Astrocyte (in vitro differentiated cells and primary cell): ENCODE results near the gene IDH2. TPM values are rescaled to one million over a fixed set of nuclear protein-coding genes. Genes with fewer than 3 reads are reported as not detected.

Source experiments
- total RNA-seq: library from RNA; stranded (reverse); gene quantifications from 2 replicates; pipeline ENCODE4 v1.2.1, GENCODE V29; 2021

IDH2 gene
- total RNA-seq, 1 donor from 2014 or later = 76.6 TPM

Other genes with a start within 250 kb of the IDH2 start
- 37.9 and 41.2 TPM in 2 replicates for gene AP3S2, start 208.5 kb downstream of the IDH2 start, total RNA-seq
- gene ARPIN, start 189.5 kb downstream of the IDH2 start, total RNA-seq = 4.8 and 5.9 TPM in 2 replicates
- 26.9 and 27.2 TPM in 2 replicates for gene ZNF710, start 101.1 kb downstream of the IDH2 start, total RNA-seq
- 7.0 and 9.9 TPM in 2 replicates for gene SEMA4B, start 98.9 kb upstream of the IDH2 start, total RNA-seq
- gene CIB1, start 131.5 kb upstream of the IDH2 start, total RNA-seq = 49.6 and 50.7 TPM in 2 replicates
- gene GDPGP1, start 131.7 kb upstream of the IDH2 start, total RNA-seq = 4.1 and 6.0 TPM in 2 replicates
- gene TTLL13, start 147.1 kb upstream of the IDH2 start, total RNA-seq = 0.14 TPM in 1 of 2 replicates, not detected in the other
- 98.5 and 98.6 TPM in 2 replicates for gene NGRN, start 163.2 kb upstream of the IDH2 start, total RNA-seq
- gene ZNF774, start 249.8 kb upstream of the IDH2 start, total RNA-seq = 1.2 and 3.3 TPM in 2 replicates